HG03066 (cell line): ENCODE measurements around the gene INKA2.

ENCODE experiments used
- ATAC-seq: cut with Tn5 transposase; IDR thresholded peaks from one replicate; pipeline ENCODE4 v1.9.1; 2021; ENCODE audit warnings: low read depth; ENCODE audit not compliant: unreplicated experiment

The INKA2 gene

GRCh38 chr1:111707906-111708305 lies 31.3 kb downstream of the INKA2 start:
- no peak for ATAC-seq

- ATAC-seq = no peak
These were observed 32.3 kb downstream of the INKA2 start for GRCh38 chr1:111706921-111707320.

GRCh38 chr1:111705841-111706240 lies 33.4 kb downstream of the INKA2 start:
- no peak for ATAC-seq

GRCh38 chr1:111704776-111705175 lies 34.4 kb downstream of the INKA2 start:
- no peak for ATAC-seq

DNA sequence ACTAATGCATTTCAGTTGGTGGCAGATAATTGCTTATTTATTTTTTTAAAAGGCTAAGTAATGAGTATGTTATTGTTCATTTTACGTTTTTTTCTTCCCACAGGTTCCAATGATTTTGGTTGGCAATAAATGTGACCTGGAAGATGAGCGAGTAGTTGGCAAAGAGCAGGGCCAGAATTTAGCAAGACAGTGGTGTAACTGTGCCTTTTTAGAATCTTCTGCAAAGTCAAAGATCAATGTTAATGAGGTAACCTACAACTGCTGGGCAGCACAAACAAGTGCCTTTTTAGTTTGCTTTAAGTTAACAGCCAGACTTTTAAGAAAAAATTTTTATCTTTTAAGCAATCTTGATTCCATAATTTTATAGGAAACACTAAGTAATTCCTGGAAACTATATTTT lies 35.0 kb downstream of the INKA2 start:
- ATAC-seq = no peak

DNA sequence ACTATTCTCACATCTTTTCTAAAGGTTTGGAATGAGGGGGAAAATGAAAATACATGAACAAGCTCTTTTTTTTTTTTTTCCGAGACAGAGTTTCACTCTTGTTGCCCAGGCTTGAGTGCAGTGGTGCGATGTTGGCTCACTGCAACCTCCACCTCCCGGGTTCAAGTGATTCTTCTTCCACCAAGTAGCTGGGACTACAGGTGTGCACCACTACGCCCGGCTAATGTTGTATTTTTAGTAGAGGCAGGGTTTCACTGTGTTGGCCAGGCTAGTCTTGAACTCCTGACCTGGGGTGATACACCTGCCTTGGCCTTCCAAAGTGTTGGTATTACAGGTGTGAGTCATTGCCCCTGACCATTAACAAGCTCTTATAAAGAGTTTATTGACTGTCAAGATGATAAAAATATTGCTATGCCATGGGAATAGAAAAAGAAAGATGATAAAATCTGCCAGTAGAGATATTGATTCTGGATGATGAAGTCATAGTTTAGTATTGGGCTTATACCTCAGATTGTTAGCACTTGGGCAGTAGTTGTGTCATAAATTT lies 36.6 kb downstream of the INKA2 start:
- ATAC-seq = no peak

- no peak for ATAC-seq
These were observed 39.9 kb downstream of the INKA2 start for GRCh38 chr1:111699268-111699667.

- peak; percentile 54 for ATAC-seq
These were observed 42.9 kb downstream of the INKA2 start for GRCh38 chr1:111696330-111696729.

DNA sequence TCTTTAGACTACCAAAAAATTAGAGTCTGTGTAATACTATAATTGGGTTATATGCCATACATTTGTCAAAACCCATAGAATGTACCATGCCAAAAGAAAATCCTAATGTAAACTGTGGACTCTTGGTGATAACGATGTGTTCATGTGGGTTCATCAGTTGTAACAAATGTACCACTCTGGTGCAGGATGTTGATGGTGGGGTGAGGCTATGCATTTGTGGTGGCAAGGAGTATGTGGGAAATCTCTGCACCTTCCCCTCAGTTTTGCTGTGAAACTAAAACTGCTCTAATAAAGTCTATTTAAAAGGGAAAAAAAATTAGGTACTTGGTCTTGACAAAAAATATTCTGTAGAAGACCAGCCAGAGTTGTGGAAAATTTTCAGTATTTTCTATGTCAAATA lies 43.4 kb downstream of the INKA2 start:
- ATAC-seq = no peak

DNA sequence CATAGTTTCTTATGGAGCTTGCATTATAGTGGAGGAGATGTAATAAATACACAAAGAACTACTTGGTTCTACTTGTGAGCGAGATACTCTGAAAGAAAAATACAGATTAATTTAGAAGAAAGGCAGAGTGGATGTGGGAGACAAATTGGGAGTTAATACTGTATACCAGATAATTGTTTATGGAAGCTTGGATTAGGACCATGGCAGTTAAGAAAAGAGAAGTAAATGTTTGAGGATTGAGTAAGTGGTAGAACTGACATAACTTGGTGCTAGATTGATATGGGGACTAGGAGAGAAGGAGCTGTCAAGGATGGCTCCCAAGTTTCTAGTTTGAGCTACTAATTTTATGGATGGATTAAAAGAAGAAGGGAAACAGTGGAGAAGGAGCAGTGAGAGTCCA lies 47.3 kb downstream of the INKA2 start:
- no peak for ATAC-seq

- ATAC-seq = no peak
These were observed 48.9 kb downstream of the INKA2 start for GRCh38 chr1:111690306-111690617.
